Upper lobe of right lung (tissue), 1 donor: ENCODE measurements around the gene BDKRB1. TPM values are rescaled to one million over a fixed set of nuclear protein-coding genes. Genes with fewer than 3 reads are reported as not detected.

Experiments used
- ATAC-seq: fragments of 200-7000 bp; cut with Tn5 transposase; one replicate; pipeline ENCODE4 v1.9.1; 2020; ENCODE audit warnings: mild to moderate bottlenecking, moderate library complexity
- DNase-seq: peaks from one replicate; pipeline ENCODE4 v3.0.0-alpha.2; 2020
- H3K27ac ChIP-seq: fragments of 200-600 bp; one replicate; pipeline ENCODE4 v1.8.0; 2022
- H3K27me3 ChIP-seq: fragments of 200-600 bp; one replicate; pipeline ENCODE4 v1.8.0; 2022; ENCODE audit warnings: mild to moderate bottlenecking
- H3K36me3 ChIP-seq: fragments of 200-600 bp; one replicate; pipeline ENCODE4 v1.8.0; 2022
- H3K4me1 ChIP-seq: fragments of 200-600 bp; one replicate; pipeline ENCODE4 v1.8.0; 2022
- H3K4me3 ChIP-seq: fragments of 200-600 bp; one replicate; pipeline ENCODE4 v1.8.0; 2022; ENCODE audit warnings: mild to moderate bottlenecking
- H3K9me3 ChIP-seq: fragments of 200-600 bp; one replicate; pipeline ENCODE4 v1.8.0; 2022
- CTCF ChIP-seq: fragments of 200-600 bp; IDR thresholded peaks from one replicate; pipeline ENCODE4 v1.8.0; 2022; ENCODE audit warnings: antibody characterized with exemption
- intact Hi-C: fragments of 100-400 bp; cut with DNase I; formaldehyde crosslinking; loops from one replicate; pipeline ENCODE4 v1.11.0; 2022
- total RNA-seq: library from RNA; stranded (reverse); fragmentation: NEBNext Ultra II Directional; extraction: Animal tissue kit (Norgen Biotek cat#: 25700); gene quantifications from one replicate; pipeline ENCODE4 v1.2.1, GENCODE V29; 2021
- donor health status: DM: no; HTN: yes; CAD: no; lungs with severe emphysema.

BDKRB1 gene
- total RNA-seq, 1 donor from 2014 or later, result not detected

- ATAC-seq, result peak; percentile 83
- Histone ChIP-seq H3K9me3 (peaks cover 9% of the 10 kb centered on the region), H3K36me3 (no peaks in the 10 kb centered on the region), H3K4me1 (peaks cover 10% of the 10 kb centered on the region), H3K27me3 (no peaks in the 10 kb centered on the region), H3K27ac (no peak overlapping the region), H3K4me3 (no peak overlapping the region)
- peak; percentile 87 for DNase-seq
- peak; percentile 94 for TF ChIP-seq CTCF
- intact Hi-C loops, result loop anchor here (2.0 kb wide), 1 partner anchor 175 kb away; no protein-coding TSS in a partner anchor
These were observed 19.4 kb downstream of the BDKRB1 start for GRCh38 chr14:96275177-96276112.

GRCh38 chr14:96277890-96278289 lies 21.9 kb downstream of the BDKRB1 start:
- Histone ChIP-seq H3K9me3 (peaks cover 9% of the 10 kb centered on the region), H3K27me3 (no peaks in the 10 kb centered on the region), H3K4me3 (no peak overlapping the region), H3K36me3 (no peaks in the 10 kb centered on the region), H3K27ac (no peak overlapping the region), H3K4me1 (peaks cover 10% of the 10 kb centered on the region)
- ATAC-seq, result no peak
- TF ChIP-seq CTCF, result no peak
- DNase-seq, result no peak
- intact Hi-C loops, result no loop called here

- Histone ChIP-seq H3K36me3 (peaks cover 12% of the 10 kb centered on the region), H3K4me3 (no peak overlapping the region), H3K4me1 (peaks cover 10% of the 10 kb centered on the region), H3K27ac (no peak overlapping the region), H3K9me3 (peaks cover 9% of the 10 kb centered on the region), H3K27me3 (no peaks in the 10 kb centered on the region)
- intact Hi-C loops, result no loop called here
- no peak for DNase-seq
- ATAC-seq, result no peak
- no peak for TF ChIP-seq CTCF
These were observed 23.6 kb downstream of the BDKRB1 start for GRCh38 chr14:96279564-96279963.

GRCh38 chr14:96280104-96280503 lies 24.1 kb downstream of the BDKRB1 start:
- ATAC-seq, result no peak
- Histone ChIP-seq H3K4me1 (peaks cover 10% of the 10 kb centered on the region), H3K9me3 (peaks cover 9% of the 10 kb centered on the region), H3K4me3 (no peak overlapping the region), H3K36me3 (peaks cover 13% of the 10 kb centered on the region), H3K27me3 (no peaks in the 10 kb centered on the region), H3K27ac (no peak overlapping the region)
- intact Hi-C loops, result no loop called here
- TF ChIP-seq CTCF, result no peak
- DNase-seq, result no peak

- ATAC-seq, result no peak
- Histone ChIP-seq H3K27ac (no peak overlapping the region), H3K4me1 (no peaks in the 10 kb centered on the region), H3K27me3 (no peaks in the 10 kb centered on the region), H3K36me3 (peaks cover 27% of the 10 kb centered on the region), H3K9me3 (peaks cover 9% of the 10 kb centered on the region), H3K4me3 (no peak overlapping the region)
- DNase-seq, result no peak
- intact Hi-C loops, result no loop called here
- no peak for TF ChIP-seq CTCF
These were observed 25.5 kb downstream of the BDKRB1 start for GRCh38 chr14:96281486-96281885.
